K562 (cell line): ENCODE data around the gene TULP1. TPM values are rescaled to one million over a fixed set of nuclear protein-coding genes. Genes with fewer than 3 reads are reported as not detected.
A peak's percentile ranks its signal among the peaks of the same experiment; 100 is the strongest.

Experiments used
- HLTF ChIP-seq: fragments of 450-650 bp; IDR thresholded peaks from 2 replicates; pipeline ENCODE4 v1.6.1; 2016
- POLR2H ChIP-seq: IDR thresholded peaks from 2 replicates; pipeline ENCODE4 v1.6.1; 2016; ENCODE audit warnings: missing genetic modification characterization, low read depth, mild to moderate bottlenecking, control low read depth, missing compliant biosample characterization, moderate library complexity
- PRMT5 ChIP-seq: sonication (generic); formaldehyde crosslinking; IDR thresholded peaks from 2 replicates; pipeline ENCODE4 v1.5.0; 2020; ENCODE audit warnings: missing genetic modification reagents
- RBFOX2 ChIP-seq: fragments of 200-400 bp; formaldehyde crosslinking; IDR thresholded peaks from 2 replicates; pipeline ENCODE4 v1.6.1; 2017; ENCODE audit warnings: low read depth, mild to moderate bottlenecking, low read length, moderate library complexity
- polyA plus RNA-seq, 8 experiments: library from polyadenylated mRNA; depleted of rRNA in 4 of 8; stranded (reverse) in 5 of 8; unstranded in 3 of 8; fragments of >200 nt; fragmentation: Nextera tagmentation in 2 of 8; fragmentation: Illumina TruSeq in 1 of 8; extraction: Ambion mirVana in 2 of 8; extraction: Trizol in 1 of 8; gene quantifications; 2 replicates each; pipeline versions ENCODE4 v1.2.1 to v1.2.3, GENCODE V29; 2011 to 2014; ENCODE audit warnings: inconsistent platforms in 1 of 8, missing spikeins in 1 of 8
- total RNA-seq, 7 experiments: library from RNA; depleted of rRNA in 6 of 7; stranded (reverse); fragments of >200 nt in 6 of 7; fragmentation: Illumina TruSeq in 2 of 7; extraction: Trizol in 2 of 7; gene quantifications; 2 replicates each; pipeline versions ENCODE4 v1.2.1 to v1.2.3, GENCODE V29; 2011 to 2021; ENCODE audit warnings: low replicate concordance in 1 of 7
- TF ChIP-seq, protein P1 (sequence below): fragments of 450-650 bp; IDR thresholded peaks from 2 replicates; pipeline ENCODE4 v1.6.1; 2016; ENCODE audit warnings: borderline replicate concordance
- TF ChIP-seq, protein P2 (sequence below), 2 experiments: fragments of 450-650 bp in 1 of 2; sonication (generic) in 1 of 2; formaldehyde crosslinking in 1 of 2; IDR thresholded peaks; 2 replicates each; pipeline versions ENCODE4 v1.7.1 to v1.9.0; 2016 to 2022; ENCODE audit warnings: inconsistent platforms in 1 of 2, mild to moderate bottlenecking in 1 of 2, missing genetic modification reagents in 1 of 2
- TF ChIP-seq, protein P3 (sequence below), 2 experiments: IDR thresholded peaks; 2 replicates each; pipeline ENCODE4 v1.6.1; 2011; ENCODE audit warnings: borderline replicate concordance in 1 of 2, control low read depth in 1 of 2, low read depth in 1 of 2, low read length in 1 of 2, mild to moderate bottlenecking in 1 of 2, mixed read lengths in 1 of 2, moderate library complexity in 1 of 2; ENCODE audit not compliant: insufficient read depth in 1 of 2, insufficient read length in 1 of 2, poor library complexity in 1 of 2, severe bottlenecking in 1 of 2; ENCODE audit errors: extremely low read depth in 1 of 2
- TF ChIP-seq, protein P4 (sequence below): fragments of 450-650 bp; IDR thresholded peaks from 2 replicates; pipeline ENCODE4 v1.6.1; 2018; ENCODE audit not compliant: partially characterized antibody

Gene TULP1
- total and polyA plus RNA-seq, 9 of the 15 experiments (the other 6 are each of a cell fraction or from before 2014, with no cell fraction given) = 0.06 to 0.17 (median 0.09) TPM; not detected in 6

DNA sequence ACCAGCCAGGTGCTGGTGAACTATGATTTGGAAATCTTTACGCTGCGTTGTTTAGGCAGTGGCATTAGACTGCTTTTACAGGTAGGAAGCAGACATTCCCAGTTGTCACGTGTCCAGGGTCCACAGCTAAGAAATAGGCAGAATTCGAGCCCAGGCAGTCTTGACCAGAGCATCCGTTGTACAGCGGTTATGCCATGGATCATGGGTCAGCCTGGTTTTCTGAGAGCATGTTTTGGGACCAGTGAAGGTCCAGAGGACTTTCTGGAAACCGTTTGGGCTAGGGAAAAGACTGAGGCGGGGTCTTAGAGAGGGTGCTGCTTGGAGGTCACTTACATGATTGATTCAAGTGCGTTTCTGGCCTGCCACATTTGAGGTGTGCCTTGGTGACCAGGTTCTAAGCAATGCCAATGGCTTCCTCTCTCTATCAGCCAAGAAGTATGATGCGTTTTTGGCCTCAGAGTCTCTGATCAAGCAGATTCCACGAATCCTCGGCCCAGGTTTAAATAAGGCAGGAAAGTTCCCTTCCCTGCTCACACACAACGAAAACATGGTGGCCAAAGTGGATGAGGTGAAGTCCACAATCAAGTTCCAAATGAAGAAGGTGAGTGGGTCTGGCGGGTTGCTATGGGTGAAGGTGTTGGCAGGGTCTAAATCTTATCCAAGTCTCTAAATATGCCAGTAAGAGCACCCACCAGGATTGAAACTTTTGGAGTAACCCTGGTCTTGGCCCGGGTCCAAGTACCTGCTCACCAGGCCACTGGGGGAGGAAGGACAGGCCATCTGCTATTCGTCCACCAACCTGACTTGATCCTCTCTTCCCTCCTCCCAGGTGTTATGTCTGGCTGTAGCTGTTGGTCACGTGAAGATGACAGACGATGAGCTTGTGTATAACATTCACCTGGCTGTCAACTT, 42.7 kb downstream of the TULP1 start (continued):
- TF ChIP-seq, protein P1, sequence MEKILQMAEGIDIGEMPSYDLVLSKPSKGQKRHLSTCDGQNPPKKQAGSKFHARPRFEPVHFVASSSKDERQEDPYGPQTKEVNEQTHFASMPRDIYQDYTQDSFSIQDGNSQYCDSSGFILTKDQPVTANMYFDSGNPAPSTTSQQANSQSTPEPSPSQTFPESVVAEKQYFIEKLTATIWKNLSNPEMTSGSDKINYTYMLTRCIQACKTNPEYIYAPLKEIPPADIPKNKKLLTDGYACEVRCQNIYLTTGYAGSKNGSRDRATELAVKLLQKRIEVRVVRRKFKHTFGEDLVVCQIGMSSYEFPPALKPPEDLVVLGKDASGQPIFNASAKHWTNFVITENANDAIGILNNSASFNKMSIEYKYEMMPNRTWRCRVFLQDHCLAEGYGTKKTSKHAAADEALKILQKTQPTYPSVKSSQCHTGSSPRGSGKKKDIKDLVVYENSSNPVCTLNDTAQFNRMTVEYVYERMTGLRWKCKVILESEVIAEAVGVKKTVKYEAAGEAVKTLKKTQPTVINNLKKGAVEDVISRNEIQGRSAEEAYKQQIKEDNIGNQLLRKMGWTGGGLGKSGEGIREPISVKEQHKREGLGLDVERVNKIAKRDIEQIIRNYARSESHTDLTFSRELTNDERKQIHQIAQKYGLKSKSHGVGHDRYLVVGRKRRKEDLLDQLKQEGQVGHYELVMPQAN = peak; percentile 17; the same call in 1 of the 2 replicates
- peak; percentile 49 for TF ChIP-seq RBFOX2
- TF ChIP-seq, protein P2, sequence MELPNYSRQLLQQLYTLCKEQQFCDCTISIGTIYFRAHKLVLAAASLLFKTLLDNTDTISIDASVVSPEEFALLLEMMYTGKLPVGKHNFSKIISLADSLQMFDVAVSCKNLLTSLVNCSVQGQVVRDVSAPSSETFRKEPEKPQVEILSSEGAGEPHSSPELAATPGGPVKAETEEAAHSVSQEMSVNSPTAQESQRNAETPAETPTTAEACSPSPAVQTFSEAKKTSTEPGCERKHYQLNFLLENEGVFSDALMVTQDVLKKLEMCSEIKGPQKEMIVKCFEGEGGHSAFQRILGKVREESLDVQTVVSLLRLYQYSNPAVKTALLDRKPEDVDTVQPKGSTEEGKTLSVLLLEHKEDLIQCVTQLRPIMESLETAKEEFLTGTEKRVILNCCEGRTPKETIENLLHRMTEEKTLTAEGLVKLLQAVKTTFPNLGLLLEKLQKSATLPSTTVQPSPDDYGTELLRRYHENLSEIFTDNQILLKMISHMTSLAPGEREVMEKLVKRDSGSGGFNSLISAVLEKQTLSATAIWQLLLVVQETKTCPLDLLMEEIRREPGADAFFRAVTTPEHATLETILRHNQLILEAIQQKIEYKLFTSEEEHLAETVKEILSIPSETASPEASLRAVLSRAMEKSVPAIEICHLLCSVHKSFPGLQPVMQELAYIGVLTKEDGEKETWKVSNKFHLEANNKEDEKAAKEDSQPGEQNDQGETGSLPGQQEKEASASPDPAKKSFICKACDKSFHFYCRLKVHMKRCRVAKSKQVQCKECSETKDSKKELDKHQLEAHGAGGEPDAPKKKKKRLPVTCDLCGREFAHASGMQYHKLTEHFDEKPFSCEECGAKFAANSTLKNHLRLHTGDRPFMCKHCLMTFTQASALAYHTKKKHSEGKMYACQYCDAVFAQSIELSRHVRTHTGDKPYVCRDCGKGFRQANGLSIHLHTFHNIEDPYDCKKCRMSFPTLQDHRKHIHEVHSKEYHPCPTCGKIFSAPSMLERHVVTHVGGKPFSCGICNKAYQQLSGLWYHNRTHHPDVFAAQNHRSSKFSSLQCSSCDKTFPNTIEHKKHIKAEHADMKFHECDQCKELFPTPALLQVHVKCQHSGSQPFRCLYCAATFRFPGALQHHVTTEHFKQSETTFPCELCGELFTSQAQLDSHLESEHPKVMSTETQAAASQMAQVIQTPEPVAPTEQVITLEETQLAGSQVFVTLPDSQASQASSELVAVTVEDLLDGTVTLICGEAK (IDR thresholded peaks at IDR 0.05) = no peak; the same call in 1 of the 2 replicates
- TF ChIP-seq, protein P2 (CRISPR knock-in tag; IDR thresholded peaks at IDR 0.05) = no peak
- no peak for TF ChIP-seq POLR2H (tag)
- TF ChIP-seq, protein P3, sequence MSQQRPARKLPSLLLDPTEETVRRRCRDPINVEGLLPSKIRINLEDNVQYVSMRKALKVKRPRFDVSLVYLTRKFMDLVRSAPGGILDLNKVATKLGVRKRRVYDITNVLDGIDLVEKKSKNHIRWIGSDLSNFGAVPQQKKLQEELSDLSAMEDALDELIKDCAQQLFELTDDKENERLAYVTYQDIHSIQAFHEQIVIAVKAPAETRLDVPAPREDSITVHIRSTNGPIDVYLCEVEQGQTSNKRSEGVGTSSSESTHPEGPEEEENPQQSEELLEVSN (IDR thresholded peaks at IDR 0.05; ENCODE audit: borderline replicate concordance in 1 of 2, extremely low read depth in 1 of 2, insufficient read depth in 1 of 2, insufficient read length in 1 of 2, low read depth in 1 of 2, low read length in 1 of 2, poor library complexity in 1 of 2, severe bottlenecking in 1 of 2) = peak in 1 of 2 experiments; percentile 13
- no peak for TF ChIP-seq HLTF
- TF ChIP-seq PRMT5 = 0 out of 2 replicates have a peak, but pooled peaks have one; percentile 43
- TF ChIP-seq, protein P4, sequence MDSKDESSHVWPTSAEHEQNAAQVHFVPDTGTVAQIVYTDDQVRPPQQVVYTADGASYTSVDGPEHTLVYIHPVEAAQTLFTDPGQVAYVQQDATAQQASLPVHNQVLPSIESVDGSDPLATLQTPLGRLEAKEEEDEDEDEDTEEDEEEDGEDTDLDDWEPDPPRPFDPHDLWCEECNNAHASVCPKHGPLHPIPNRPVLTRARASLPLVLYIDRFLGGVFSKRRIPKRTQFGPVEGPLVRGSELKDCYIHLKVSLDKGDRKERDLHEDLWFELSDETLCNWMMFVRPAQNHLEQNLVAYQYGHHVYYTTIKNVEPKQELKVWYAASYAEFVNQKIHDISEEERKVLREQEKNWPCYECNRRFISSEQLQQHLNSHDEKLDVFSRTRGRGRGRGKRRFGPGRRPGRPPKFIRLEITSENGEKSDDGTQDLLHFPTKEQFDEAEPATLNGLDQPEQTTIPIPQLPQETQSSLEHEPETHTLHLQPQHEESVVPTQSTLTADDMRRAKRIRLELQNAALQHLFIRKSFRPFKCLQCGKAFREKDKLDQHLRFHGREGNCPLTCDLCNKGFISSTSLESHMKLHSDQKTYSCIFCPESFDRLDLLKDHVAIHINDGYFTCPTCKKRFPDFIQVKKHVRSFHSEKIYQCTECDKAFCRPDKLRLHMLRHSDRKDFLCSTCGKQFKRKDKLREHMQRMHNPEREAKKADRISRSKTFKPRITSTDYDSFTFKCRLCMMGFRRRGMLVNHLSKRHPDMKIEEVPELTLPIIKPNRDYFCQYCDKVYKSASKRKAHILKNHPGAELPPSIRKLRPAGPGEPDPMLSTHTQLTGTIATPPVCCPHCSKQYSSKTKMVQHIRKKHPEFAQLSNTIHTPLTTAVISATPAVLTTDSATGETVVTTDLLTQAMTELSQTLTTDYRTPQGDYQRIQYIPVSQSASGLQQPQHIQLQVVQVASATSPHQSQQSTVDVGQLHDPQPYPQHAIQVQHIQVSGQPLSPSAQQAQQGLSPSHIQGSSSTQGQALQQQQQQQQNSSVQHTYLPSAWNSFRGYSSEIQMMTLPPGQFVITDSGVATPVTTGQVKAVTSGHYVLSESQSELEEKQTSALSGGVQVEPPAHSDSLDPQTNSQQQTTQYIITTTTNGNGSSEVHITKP = peak; percentile 14
